ENCODE results near the gene ASTN2.

Gene ASTN2

GRCh38 chr9:117121316-117121715 is 293.5 kb downstream of the ASTN2 start:
- no peak for DNase-seq (ENCODE audit: extremely low spot score)
- ChIA-PET CTCF (no interaction called here), POLR2A (no interaction called here)
- TF ChIP-seq CTCF (IDR thresholded peaks at IDR 0.05; ENCODE audit: control extremely low read depth, extremely low read depth, low read depth, missing control alignments): no peak

GRCh38 chr9:117120061-117120460 is 294.8 kb downstream of the ASTN2 start:
- ChIA-PET CTCF (interaction anchor here (1.0 kb wide), 1 partner anchor 10 kb away, joined by 4 read pairs; no protein-coding TSS in a partner anchor), POLR2A (no interaction called here)
- no peak for TF ChIP-seq CTCF (IDR thresholded peaks at IDR 0.05; ENCODE audit: control extremely low read depth, extremely low read depth, low read depth, missing control alignments)
- DNase-seq (ENCODE audit: extremely low spot score): no peak

- ChIA-PET POLR2A (interaction anchor here (0.6 kb wide), 1 partner anchor 22 kb away, joined by 3 read pairs; no protein-coding TSS in a partner anchor), CTCF (interaction anchor here (0.7 to 3.8 kb wide), 5 partner anchors 9 to 379 kb away, joined by 3 to 17 read pairs (median 3); no protein-coding TSS in a partner anchor)
- TF ChIP-seq CTCF (IDR thresholded peaks at IDR 0.05; ENCODE audit: control extremely low read depth, extremely low read depth, low read depth, missing control alignments): no peak
- no peak for DNase-seq (ENCODE audit: extremely low spot score)
These were observed 298.8 kb downstream of the ASTN2 start for GRCh38 chr9:117116084-117116483.

GRCh38 chr9:117114768-117115167 is 300.1 kb downstream of the ASTN2 start:
- POLR2A ChIA-PET: no interaction called here
- CTCF ChIA-PET: interaction anchor here (0.6 to 3.8 kb wide), 5 partner anchors 10 to 380 kb away, joined by 3 to 17 read pairs (median 4); no protein-coding TSS in a partner anchor
- no peak for DNase-seq (ENCODE audit: extremely low spot score)
- TF ChIP-seq CTCF (IDR thresholded peaks at IDR 0.05; ENCODE audit: control extremely low read depth, extremely low read depth, low read depth, missing control alignments): no peak

- TF ChIP-seq CTCF (IDR thresholded peaks at IDR 0.05; ENCODE audit: control extremely low read depth, extremely low read depth, low read depth, missing control alignments): no peak
- ChIA-PET CTCF (interaction anchor here (1.1 to 3.1 kb wide), 5 partner anchors 8 to 50 kb away, joined by 3 to 17 read pairs (median 3); no protein-coding TSS in a partner anchor), POLR2A (interaction anchor here (0.6 kb wide), 1 partner anchor 1223 kb away, joined by 9 read pairs; no protein-coding TSS in a partner anchor)
- DNase-seq (ENCODE audit: extremely low spot score): no peak
These were observed 310.0 kb downstream of the ASTN2 start for GRCh38 chr9:117104716-117105495.

- POLR2A ChIA-PET: no interaction called here
- TF ChIP-seq CTCF (IDR thresholded peaks at IDR 0.05; ENCODE audit: control extremely low read depth, extremely low read depth, low read depth, missing control alignments): no peak
- CTCF ChIA-PET: interaction anchor here (1.1 to 3.1 kb wide), 3 partner anchors 10 to 16 kb away, joined by 3 to 17 read pairs (median 5); no protein-coding TSS in a partner anchor
These were observed 310.7 kb downstream of the ASTN2 start for GRCh38 chr9:117104206-117104605.

More at GRCh38 chr9:117104206-117104605, 310.7 kb downstream of the ASTN2 start:
- no peak for DNase-seq (ENCODE audit: extremely low spot score)

Measured in GM10248 (cell line).